Activated T-cell treated with anti-CD3 and anti-CD28 coated beads for 1 hour (primary cell): ENCODE measurements around the gene GPR155.
A peak's percentile ranks its signal among the peaks of the same experiment; 100 is the strongest.
"Not testable (repeated sequence)": the region's sequence is repeated elsewhere in the genome, so short reads cannot be mapped to it uniquely, and the experiment has no call there.

Experiments used
- DNase-seq: peaks from one replicate; pipeline ENCODE4 v3.0.0-alpha.2; 2020; ENCODE audit warnings: low read depth

GPR155 gene

DNA sequence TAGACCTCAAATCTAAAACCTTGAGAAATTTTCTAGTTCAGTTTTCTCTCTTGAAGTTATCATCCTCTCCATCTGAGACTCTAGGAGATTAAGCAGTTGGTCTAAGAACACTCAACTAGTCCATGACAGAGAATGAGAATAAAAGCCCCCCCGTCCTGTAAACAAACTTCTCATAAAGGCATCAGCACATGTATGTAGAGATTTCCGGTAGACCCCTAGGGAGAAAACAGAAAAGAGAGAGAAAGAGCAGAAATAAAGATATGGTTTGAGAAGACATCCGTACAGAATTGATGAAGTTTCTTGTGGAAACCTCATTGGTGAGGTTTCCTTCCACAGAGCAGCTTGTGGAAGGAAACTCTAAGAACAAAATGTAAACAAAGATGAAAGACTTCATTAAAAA, 3.2 kb upstream of the GPR155 start:
- no peak for DNase-seq

DNA sequence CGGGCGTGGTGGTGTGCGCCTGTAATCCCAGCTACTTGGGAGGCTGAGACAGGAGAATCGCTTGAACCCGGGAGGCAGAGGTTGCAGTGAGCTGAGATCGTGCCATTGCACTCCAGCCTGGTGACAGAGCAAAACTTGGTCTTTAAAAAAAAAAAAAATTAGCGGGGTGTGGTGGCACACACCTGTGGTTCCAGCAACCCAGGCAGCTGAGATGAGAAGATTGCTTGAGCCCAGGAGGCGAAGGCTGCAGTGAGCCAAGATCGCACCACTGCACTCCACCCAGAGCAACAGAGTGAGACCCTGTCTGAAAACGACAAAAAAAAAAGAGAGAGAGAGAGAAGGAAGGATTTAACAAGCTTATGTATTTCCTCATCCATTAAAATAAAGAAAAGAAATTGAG, 2.7 kb upstream of the GPR155 start:
- DNase-seq = not testable (repeated sequence)

DNA sequence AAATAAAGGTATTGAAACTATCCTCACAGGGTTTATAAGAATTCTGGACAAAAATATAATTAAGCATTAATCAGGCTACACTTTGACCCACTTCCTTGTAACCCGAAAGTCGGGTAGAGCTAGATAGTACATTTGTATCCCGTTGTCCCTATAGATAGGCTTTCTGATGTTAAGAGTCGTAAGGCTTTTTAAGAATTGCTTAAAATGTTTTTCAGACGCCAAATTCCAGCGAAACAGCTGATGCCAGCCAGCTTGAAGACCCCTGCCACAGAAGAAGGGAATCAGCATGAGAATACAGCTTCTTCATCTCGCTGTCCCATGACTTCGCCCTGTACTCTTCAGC, 962 bp upstream of the GPR155 start:
- no peak for DNase-seq

DNA sequence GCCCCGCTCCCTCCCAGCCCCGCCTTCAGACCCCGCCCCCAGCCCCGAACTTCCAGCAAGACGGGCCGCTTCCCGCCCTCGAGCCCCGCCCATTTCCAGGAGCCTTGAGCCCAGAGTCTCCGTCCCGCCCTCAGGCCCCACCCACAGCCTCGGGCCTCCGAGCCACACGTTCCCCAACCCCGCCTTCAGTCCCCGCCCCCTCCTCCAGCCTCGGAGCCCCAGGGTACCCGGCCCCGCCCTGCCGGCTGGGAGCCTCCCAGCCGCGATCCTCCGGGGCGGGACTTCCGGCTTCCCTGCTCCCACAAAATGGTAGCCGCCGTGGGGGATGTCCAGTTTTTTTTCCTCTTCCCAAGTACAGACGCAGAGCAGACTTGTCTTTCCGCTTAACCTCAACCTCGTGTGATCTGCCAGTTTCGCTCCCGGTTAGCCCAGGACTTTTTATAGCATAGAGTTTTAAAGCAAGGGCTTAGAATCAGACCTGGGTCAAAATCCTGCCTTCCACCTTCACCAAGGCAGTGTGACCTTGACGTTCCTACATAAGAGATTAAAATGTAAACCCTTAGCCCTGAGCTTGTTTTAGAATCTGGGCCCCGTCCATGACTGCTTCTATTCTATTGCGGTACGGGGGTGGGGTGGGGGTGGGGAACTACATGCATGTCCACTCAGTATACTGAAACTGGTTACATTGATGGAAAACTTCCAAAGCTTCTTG, 435 bp upstream of the GPR155 start:
- DNase-seq = peak; percentile 97

DNA sequence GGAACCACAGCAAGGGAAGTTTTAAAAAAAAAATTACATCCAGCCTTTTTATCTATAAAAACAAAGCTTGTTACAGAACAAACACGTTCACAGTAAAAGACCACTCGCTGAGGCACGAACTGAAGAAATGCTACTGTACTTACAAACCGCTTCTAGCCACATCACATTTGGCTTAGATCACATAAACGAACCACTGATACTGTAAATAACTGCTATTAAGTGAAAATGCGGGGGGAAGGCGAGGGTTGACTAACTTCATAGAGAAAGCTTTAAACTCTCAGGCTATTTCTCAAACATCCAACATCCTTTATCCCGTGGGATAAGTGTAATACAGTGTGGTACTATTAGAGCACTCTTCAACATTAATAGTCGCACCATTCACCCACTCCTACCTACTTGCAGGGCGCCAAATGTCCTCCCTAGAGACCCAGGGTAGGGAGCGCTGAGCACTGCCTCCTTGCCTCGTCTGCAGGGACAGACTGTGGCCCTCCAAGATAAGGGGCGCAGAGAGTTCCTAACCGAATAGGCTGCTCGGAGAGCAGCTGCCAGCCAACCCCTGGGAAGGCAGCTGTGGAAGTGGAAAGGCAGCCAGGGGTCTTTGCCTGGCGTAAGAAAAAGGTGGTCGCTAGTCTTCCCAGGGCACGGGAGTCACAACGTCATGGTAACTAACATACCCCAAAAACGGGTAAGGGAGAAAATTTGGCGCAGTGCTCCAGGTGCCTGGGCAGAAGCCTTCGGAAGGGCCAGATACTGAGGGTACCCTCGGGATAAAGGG, 854 bp downstream of the GPR155 start:
- no peak for DNase-seq

DNA sequence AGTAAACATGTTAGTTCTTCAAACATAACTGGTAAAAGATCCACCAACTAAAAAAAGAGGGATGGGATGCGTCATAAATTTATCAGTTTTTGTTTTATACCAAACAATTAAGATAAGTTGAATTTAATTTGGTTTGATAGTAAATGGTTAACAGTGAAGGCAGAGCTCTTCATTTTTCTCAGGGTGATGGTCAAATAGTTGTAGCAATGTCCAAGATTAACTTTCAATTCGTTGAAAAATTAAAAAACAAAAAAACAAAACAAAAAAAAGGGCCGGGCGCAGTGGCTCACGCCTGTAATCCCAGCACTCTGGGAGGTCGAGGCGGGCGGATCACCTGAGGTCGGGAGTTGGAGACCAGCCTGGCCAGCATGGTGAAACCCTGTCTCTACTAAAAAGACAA, 1.8 kb downstream of the GPR155 start:
- not testable (repeated sequence) for DNase-seq

DNA sequence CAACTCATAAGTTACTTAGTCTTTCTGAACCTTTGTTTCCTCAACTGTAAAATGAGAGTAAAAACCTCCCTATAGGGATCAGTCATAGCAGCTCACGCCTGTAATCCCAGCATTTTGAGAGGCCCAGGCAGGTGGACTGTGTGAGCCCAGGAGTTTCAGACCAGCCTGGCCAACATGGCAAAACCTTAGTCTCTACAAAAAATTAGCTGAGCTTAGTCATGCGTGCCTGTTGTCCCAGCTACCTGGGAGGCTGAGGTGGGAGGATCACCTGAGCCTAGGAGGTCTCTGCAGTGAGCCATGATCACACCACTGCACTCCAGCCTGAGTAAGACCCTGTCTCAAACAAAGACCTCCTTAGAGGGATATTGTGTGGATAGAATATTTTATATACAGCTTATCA, 2.3 kb downstream of the GPR155 start:
- no peak for DNase-seq

DNA sequence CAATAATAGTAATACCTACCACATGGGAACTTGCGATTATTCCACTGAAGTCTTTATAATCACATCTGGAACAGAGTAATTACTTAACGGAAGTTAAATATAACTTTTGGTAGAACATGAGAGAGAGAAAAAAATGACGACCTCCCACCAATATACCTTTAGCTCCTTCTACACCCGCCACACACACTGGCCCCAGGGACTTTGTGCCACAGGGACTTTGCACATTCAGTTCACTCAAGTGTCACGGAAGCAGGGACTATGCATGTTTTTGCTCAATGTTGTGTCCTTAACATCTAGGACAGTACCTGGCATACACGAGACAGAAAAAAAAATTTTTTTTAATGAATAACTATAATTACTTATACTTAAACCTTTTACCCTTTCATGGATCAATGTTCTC, 4.0 kb downstream of the GPR155 start:
- no peak for DNase-seq

DNA sequence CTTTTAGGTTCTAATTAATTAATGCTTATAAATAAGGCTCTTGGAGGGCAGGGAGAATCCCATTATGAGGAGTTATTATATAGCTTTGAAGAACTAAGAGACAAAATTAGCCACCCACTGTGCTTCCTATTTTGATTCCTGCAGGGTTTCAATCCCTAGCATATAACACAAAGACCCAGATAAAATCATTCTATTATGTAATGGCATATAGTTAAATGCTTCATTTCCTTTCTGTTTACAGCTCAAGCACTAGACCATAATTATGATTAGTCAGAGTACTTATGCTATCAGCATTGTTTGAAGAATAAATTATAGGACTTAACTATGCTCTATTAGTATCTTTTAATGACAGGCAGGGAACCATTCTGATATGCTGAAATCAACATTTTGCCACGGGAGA, 9.1 kb downstream of the GPR155 start:
- no peak for DNase-seq

DNA sequence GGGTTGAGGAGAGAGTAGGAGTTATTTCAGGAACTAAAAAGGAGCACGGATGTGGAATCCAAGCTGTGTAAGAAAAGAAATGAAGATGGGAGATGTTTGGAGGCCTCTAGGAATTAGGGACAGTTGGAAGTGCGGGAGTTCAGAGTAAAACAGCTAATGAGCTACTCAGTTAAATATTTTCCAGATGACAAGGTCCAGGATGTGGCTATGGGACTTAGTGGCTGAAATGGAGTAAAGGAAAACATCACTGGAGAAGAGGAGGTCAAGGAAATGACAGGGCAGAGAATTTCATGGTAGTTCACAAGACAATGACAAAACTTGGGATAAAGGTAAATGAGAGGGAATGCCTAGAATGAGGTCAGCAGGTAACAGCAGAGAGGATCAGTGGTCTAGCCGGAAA, 13.0 kb downstream of the GPR155 start:
- DNase-seq = no peak

DNA sequence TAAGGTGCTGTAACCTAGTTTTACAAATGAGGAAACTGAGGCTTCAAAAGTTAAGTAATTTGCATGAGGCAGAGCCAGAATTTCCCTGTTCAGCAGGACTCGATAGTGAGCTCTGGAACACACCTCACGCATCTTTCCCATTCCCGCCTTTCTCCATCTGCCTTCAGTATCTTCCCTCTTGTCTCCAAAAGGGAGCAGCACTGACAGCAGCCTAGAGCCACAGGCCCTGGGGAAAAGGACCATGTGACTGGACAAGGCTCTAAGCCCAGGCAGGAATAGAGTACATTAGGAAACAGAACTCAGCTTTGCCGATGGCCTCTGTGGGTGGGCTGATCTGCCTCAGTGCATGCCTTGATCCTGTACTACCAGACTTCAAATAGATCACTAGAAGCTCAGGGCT, 21.5 kb downstream of the GPR155 start:
- DNase-seq = no peak

DNA sequence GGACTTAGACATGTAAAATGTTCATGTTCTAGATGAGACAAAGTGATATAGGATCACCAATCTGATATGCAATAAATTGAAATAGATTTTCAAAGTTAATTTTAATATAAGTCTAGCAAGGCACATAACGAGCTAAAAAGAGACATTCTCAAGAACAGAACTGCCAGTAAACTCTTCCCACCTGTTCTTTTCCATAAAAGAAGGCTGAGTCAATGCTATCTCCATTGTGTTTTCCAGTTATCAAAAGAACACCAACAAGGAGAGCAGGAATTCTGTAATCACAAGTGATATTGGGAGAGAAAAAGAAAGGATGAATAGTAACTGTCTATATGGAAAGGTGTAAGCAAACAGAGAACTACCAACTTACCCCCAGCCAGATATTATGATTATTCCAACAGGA, 25.6 kb downstream of the GPR155 start:
- no peak for DNase-seq

DNA sequence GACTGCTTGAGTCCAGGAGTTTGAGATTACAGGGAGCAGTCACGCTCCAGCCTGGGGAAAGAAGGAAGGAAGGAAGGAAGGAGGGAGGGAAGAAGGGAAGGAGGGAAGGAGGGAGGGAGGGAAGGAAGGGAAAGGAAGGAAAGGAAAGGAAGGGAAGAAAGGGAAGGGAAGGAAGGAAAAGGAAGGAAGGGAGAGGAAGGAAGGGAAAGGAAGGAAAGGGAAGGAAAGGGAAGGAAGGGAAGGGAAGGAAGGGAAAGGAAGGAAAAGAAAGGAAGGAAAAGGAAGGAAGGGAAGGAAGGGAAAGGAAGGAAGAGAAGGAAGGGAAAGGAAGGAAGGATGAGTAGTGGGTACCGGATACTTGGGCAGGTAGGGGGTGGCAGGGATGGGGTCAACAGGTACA, 32.3 kb downstream of the GPR155 start:
- no peak for DNase-seq

DNA sequence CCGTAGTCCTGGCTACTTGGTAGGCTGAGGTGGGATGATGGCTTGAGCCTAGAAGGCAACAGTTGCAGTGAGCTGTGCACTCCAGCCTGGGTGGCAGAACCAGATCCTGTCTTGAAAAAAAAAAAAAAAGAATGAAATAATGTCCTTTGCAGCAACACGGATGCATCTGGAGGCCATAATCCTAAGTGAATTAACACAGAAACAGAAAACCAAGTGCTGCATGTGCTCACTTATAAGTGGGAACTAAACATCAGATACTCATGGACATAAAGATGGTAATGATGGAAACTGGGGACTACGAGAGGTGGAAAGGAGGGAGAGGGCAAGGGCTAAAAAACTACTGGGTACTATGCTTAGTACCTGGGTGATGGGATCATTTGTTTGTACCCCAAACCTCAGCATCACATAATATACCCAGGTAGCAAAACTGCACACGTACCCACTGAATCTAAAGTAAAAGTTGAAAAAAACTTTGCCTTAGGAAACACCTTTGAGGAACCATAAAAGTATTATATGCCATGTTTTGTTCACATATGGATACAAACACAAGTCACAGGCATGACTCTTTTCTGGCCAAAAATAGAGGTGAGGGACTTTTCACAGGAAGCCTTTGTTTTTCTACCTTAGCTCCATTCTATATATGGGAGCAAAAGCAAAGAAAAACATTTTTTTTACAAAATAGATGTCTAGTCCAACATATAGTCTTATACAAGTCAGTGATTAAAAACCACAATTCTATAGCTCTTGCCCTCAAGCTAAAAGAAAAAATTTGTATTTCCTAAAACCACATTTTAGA, 36.6 kb downstream of the GPR155 start:
- no peak for DNase-seq

DNA sequence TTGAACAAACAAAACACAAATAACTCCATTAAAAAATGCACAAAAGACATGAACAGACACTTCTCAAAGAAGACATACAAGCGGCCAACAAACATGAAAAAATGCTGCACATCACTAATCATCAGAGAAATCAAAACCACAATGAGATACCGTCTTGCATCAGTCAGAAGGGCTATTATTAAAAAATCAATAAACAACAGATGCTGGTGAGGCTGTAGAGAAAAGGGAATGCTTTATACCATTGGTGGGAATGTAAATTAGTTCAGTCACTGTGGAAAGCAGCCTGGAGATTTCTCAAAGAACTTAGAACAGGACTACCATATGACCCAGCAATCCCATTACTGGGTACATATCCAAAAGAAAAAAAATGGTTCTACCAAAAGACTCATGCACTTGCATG, 37.8 kb downstream of the GPR155 start:
- no peak for DNase-seq

DNA sequence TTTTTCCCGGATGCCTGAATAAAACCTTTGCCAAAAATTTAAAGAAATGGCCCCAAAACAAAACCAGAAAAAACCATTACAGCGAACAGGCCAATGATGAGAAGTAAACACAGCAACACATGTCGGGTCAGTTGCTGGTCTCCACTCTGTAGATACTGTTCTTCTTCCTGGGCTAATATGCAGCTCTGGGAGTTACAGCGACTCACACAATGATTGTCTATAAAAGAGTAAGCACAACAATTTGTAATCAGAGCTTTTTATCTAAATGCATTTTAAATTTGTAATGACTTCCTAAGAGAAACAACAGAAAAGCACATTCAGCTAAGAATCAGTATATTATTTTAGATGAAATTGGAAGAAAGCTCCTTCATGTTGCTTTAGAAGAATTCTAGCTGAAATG, 40.3 kb downstream of the GPR155 start:
- no peak for DNase-seq

DNA sequence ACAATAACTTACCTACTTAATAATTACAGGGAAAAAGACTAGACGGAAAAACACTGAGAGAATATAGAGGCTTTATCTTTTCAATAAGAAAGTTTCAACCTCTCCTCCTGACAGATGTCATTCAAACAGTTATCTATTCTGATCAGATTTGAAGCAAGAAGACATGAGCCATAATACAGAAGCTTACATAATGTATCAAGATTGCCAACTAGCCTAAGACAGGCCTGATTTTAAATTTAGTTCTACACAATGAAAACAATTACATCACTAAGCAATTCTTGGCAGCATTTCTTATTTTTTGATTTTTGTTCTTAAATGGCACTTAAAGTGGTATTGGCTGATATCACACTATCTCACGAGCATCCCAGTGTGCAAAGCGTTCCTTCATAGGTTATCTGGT, 41.6 kb downstream of the GPR155 start:
- DNase-seq = no peak

DNA sequence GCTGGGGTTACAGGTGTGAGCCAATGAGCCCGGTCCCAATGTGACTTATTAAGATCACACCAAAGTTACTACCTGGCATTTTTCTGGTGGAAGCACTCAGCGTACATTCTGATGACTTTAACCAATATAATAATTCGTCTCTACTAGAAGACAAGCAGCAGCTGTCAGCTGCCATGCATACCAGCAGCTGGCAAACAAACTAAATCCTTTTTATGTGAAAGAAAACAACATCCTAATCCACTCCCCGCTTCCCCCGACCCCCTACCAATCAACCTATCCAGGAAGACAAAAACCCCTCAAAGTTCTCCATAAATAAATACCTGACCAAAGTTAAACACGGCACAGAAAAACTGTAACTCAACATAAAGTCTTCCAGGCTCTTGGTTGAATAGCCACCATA, 42.1 kb downstream of the GPR155 start:
- no peak for DNase-seq

DNA sequence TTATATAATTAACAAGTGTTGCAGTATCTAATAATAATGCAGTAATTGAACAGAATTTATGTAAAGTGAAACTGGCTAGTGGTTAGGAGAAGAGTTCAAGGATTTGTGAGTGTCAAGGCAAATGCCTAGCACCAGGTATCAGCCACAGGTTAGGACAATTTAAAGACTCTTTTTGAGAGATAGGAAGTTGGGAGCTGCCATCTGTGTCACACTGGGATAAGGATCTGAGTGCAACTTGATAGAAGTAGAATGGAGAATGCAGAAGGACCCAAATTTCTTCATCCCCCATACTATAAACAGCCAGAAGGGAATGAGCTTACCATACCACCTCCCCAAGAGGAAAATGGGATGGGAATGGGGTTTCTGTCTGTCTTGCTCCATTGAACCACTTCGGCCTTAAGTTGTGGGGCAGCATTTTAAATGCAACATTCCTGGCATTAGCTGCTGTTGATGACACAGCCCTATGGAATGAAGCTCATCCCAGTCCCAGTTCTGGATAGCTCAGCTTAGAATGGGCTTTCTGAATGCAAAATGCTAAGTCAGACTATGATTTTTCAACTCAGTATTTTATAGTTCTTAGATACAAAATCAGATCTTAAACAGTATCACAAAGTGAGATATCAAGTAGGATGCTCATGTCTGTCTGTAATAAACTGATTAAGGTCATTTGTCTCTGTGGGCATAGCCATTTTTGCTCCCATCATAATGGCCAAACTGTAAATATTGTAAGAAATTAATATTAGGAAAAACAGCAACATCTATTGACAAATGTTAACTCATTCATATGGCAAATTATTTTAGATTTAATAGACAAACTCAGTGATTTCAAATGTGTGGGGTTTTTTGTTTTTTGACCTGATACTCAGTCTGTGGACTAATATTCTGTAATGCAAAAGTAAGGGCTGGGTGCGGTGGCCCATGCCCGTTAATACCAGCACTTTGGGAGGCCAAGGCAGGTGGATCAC, 44.0 kb downstream of the GPR155 start:
- no peak for DNase-seq

DNA sequence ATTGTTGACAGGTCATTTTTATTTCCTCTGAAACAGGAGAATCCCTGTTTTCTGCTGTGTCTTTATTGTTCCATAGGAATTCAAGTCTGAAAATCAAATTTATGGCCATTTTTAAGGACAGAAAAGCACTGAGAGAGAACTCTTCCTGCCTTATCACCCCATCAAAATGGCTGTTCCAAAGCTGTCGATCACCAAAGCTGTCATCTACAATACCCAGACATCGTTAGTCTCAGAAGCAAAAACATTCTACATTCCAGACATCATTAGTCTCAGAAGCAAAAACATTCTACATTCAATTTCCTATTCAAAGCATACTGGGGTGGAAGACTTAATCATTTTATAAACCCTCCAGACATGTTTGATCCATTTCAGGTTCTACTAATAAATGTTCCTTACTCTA, 46.9 kb downstream of the GPR155 start:
- no peak for DNase-seq

DNA sequence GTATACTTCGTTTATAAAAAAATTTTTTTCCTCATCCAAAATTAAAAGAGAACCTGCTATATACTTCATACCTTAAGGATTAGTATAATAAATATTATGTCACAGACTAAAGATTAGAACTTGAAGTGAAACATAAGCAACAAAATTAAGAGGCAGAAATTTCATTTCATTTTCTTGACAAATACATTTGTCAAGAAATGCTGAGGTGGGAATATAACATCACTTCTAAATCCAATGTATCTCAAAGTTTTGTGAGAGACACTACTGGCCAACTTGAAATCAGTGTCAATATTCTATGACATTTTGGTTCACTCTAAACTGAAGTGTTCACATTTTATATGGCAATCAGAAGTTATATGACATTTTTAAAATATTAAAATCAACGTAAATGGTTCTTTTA, 47.5 kb downstream of the GPR155 start:
- no peak for DNase-seq
